Activated naive CD8-positive, alpha-beta T cell treated with anti-CD3 and anti-CD28 coated beads for 36 hours (primary cell): ENCODE measurements around the gene CCND1. TPM values are rescaled to one million over a fixed set of nuclear protein-coding genes. Genes with fewer than 3 reads are reported as not detected.
"Not testable (repeated sequence)": the region's sequence is repeated elsewhere in the genome, so short reads cannot be mapped to it uniquely, and the experiment has no call there.

ENCODE experiments used
- DNase-seq: peaks from one replicate; pipeline ENCODE4 v3.0.0; 2021
- H3K27ac Mint-ChIP-seq: one replicate; pipeline ENCODE4 v1.8.0; 2022; ENCODE audit warnings: mild to moderate bottlenecking, moderate library complexity, mixed read lengths
- H3K27me3 Mint-ChIP-seq: one replicate; pipeline ENCODE4 v1.8.0; 2022; ENCODE audit warnings: mild to moderate bottlenecking, mixed read lengths
- H3K36me3 Mint-ChIP-seq: one replicate; pipeline ENCODE4 v1.8.0; 2021; ENCODE audit warnings: mild to moderate bottlenecking, mixed read lengths
- H3K4me1 Mint-ChIP-seq: one replicate; pipeline ENCODE4 v1.8.0; 2021; ENCODE audit warnings: mixed read lengths
- H3K4me3 Mint-ChIP-seq: one replicate; pipeline ENCODE4 v1.8.0; 2022; ENCODE audit warnings: mild to moderate bottlenecking, moderate library complexity, mixed read lengths
- H3K9me3 Mint-ChIP-seq: one replicate; pipeline ENCODE4 v1.8.0; 2022; ENCODE audit warnings: mixed read lengths
- total RNA-seq, 2 experiments: library from RNA; stranded (reverse); gene quantifications; one replicate each; pipeline ENCODE4 v1.2.3, GENCODE V29; 2021

CCND1 gene
- total RNA-seq, 2 experiments from 2014 or later: 2.4 to 3.2 TPM

DNA sequence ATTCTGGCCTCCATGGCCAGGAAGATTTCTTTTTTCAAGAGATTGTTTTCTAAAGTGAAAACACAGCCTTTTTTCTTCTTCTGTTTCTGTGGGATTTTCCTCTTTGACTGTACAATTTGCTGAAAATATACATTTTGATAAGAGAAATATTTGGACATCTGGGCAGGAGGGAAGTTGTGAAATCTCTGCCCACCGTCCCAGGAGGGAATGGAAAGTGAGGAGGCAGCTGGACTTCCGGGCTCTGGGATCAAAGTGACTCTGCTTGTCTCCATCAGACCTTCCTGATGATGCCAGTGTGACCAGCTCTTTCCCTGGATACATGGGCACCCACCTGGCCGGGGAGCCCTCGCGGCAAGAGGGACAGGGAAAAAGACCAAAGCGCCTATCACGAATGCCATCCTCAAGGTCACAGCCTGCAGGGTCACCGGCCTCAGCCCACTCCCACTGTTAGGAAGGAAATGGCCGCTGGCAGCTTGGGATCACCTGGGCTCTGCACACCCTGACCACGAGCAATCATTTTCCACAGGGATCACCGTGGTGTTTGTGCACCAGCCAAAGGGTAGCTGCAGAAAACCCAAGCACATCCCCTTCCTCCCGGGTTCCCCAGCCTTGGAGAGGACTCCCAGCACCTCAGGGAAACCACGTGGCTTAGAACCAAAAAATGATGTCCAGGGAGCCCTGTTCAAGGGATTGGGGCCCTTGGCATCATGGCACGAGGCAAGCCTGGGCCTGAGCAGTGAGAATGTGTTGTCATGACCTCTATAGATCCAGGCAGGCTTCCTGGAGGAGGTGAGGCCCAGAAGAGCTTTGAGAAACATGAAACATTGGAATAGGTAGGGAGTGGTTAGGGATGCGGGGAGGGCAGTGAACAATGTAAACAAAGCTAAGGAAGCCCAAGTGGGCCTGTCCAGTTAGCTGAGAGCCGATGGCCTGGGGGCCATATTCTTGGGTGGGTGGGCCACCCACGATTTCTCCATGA is 29.1 kb upstream of the CCND1 start:
- no peak for DNase-seq
- Mint-ChIP-seq H3K27ac (no peak overlapping the region), H3K36me3 (no peaks in the 10 kb centered on the region), H3K9me3 (peaks cover 6% of the 10 kb centered on the region), H3K4me3 (no peak overlapping the region), H3K4me1 (no peaks in the 10 kb centered on the region), H3K27me3 (peaks cover 16% of the 10 kb centered on the region)

DNA sequence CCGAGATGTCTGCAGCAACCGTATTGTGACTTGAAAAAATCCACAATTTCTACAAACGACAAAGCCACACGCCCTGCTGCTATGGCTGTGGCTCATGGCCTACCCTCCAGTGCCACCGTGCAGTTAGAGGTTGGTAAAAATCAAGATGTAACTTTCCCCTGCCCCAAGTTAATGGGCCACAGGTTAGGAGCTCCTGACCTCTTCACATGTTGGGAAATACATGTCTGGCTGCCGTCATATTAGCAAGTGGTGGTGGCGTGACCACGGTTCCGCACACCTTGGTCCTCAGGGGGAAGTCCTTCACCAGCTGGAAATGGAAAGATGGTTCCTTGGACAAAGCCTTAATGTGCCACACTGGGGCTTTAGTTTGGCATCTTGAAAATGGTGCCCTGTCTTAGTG is 27.4 kb upstream of the CCND1 start:
- Mint-ChIP-seq H3K4me1 (no peaks in the 10 kb centered on the region), H3K27ac (no peak overlapping the region), H3K4me3 (no peak overlapping the region), H3K36me3 (no peaks in the 10 kb centered on the region), H3K27me3 (peaks cover 20% of the 10 kb centered on the region), H3K9me3 (peaks cover 2% of the 10 kb centered on the region)
- DNase-seq: no peak

DNA sequence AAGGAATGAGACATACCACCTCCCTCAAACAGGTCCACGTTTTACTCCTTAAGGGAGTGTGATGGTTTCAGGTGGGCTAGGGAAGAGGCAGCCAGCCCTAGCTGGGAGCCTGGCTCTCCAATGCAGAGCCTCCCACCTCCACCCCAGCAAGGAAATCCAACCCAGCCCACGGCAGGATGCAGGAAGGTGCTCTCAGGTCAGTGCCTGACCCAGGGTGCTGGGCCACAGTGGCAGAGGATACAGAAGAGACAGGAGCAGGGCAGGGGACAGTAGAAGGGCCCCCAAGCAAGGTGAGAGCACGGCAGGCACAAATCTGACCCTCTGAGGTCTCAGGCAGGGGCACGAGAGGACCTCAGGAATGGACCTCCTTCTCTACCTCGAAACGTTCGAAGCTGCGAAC is 26.9 kb upstream of the CCND1 start:
- H3K4me1 Mint-ChIP-seq: no peaks in the 10 kb centered on the region
- H3K27ac Mint-ChIP-seq: no peak overlapping the region
- no peaks in the 10 kb centered on the region for H3K36me3 Mint-ChIP-seq

DNA sequence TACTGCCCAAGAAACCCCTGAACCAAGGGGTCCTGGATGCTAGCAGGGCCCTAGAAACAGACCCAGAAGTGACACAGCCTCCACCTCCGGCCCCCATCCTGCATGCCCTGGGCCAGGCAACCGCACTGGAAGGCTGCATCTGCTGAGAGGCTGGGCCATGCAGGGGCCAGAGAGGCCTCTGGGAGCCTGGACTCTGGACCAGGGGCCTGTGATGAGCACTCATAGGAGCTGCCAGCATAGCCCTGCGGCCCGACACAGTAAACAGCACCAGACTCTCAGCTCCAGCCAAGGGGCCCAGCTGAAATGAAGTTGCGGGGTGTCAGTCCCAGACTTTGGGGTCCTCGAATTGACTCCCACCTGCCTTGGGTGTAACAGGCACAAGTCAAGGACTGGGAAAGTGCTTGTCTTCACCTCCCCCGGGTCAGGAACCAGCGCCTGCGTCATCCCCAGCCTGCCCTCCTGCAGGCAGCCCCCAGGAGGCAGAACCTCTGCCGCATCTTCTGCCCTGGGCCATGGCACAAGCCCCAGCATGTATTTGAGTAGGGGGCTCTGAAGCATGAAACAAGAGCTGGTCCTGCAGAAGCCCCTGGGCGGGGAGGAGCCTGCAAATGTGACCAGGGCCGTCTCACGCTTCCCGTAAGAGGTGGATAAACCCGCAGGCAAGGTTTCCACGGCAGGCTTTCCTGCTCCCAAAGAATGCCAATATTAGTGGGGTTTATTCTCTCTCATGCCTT is 25.2 kb upstream of the CCND1 start:
- Mint-ChIP-seq H3K4me1 (no peaks in the 10 kb centered on the region), H3K9me3 (no peaks in the 10 kb centered on the region), H3K27ac (no peak overlapping the region), H3K36me3 (no peaks in the 10 kb centered on the region), H3K4me3 (no peak overlapping the region), H3K27me3 (peaks cover 34% of the 10 kb centered on the region)
- no peak for DNase-seq

More for the DNA sequence above, 26.9 kb upstream of the CCND1 start:
- H3K27me3 Mint-ChIP-seq: peaks cover 24% of the 10 kb centered on the region
- H3K9me3 Mint-ChIP-seq: no peaks in the 10 kb centered on the region
- H3K4me3 Mint-ChIP-seq: no peak overlapping the region
- DNase-seq: no peak

DNA sequence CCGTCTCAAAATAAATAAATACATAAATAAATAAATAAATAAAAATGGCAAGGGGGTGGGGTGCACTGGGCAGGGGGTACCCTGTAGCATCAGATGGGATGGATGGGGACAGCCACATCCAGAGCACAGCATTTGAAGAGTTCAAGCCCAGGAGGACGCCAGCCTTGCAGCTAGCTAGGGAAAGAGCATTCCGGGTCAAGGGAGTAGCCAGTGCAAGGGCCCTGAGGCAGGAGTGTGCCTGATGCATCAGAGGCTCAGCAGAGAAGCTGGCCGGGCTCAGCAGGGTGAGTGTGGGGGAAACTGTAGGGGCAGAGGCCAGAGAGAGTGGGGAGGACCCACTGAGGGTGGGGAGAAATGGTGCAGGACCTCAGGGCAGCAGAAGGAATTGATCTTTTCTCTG is 23.7 kb upstream of the CCND1 start:
- Mint-ChIP-seq H3K27me3 (peaks cover 39% of the 10 kb centered on the region), H3K36me3 (no peaks in the 10 kb centered on the region), H3K27ac (no peak overlapping the region), H3K4me1 (no peaks in the 10 kb centered on the region), H3K4me3 (no peak overlapping the region), H3K9me3 (no peaks in the 10 kb centered on the region)
- DNase-seq: no peak

DNA sequence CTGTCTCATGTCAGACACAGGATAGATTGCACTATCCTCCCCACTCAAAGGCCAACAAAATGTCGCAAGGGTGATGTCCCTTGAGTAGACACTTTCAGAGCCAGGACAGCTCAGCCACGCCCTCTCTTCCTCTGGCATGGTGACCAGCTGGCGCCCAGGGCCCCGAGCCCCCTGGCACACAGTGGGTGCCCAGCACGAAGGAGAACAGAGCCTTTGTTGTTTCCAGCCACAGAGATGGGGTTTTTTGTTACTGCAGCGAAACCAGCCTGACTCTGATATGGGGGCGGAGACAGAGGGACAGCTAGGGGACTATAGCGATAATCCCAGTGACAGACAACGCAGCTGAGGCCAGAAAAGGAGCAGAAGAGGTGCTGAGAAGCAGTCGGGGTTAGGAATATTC is 23.3 kb upstream of the CCND1 start:
- Mint-ChIP-seq H3K4me1 (no peaks in the 10 kb centered on the region), H3K27ac (no peak overlapping the region), H3K4me3 (no peak overlapping the region)

DNA sequence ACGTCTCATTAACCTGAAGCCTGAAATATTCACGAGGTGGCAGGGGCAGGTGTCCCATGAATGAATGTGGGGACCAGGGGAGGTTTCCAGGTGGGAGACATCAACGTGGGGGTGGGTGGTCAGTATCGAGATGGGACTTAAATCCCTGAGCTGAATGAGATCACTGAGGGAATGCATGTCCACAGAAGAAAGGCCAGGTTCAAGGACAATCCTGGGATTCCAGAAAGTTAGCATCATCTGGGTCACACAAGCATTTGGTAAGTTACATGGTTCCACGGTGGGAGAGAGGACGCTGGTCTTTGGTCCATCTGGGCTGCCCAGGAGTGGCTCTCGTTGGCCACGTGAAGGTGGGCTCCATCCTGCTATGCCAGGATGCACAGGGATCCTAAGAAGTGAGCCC is 22.7 kb upstream of the CCND1 start:
- DNase-seq: no peak
- H3K4me1 Mint-ChIP-seq: no peaks in the 10 kb centered on the region
- H3K4me3 Mint-ChIP-seq: no peak overlapping the region
- H3K36me3 Mint-ChIP-seq: no peaks in the 10 kb centered on the region
- H3K27me3 Mint-ChIP-seq: peaks cover 37% of the 10 kb centered on the region
- H3K9me3 Mint-ChIP-seq: no peaks in the 10 kb centered on the region
- no peak overlapping the region for H3K27ac Mint-ChIP-seq

More for the DNA sequence above, 23.3 kb upstream of the CCND1 start:
- H3K9me3 Mint-ChIP-seq: no peaks in the 10 kb centered on the region
- no peak for DNase-seq
- H3K27me3 Mint-ChIP-seq: peaks cover 37% of the 10 kb centered on the region
- H3K36me3 Mint-ChIP-seq: no peaks in the 10 kb centered on the region

DNA sequence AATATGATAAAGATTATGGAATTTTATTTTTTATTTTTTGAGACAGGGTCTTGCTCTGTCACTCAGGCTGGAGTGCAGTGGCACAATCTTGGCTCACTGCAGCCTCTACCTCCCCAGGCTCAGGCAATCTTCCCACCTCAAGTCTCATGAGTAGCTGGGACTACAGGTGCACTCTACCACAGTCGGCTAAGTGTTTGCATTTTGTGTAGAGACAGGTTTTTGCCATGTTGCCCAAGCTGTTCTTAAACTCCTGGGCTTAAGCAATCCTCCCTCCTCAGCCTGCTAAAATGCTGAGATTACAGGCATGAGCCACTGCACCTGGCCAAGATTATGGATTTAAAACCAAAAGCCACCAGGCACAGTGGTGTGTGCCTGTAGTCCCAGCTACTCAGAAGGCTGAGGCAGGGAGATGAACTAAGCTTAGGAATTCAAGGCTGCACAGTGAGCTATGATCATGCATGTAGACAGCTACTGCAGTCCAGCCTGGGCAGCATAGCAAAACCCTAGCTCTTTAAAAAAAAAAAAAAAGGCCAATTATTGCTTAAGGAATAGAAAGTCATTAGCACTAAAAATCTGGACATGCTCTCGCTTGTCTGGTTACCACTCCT is 20.2 kb upstream of the CCND1 start:
- Mint-ChIP-seq H3K27ac (no peak overlapping the region), H3K36me3 (no peaks in the 10 kb centered on the region), H3K4me3 (no peak overlapping the region), H3K9me3 (no peaks in the 10 kb centered on the region), H3K27me3 (peaks cover 50% of the 10 kb centered on the region), H3K4me1 (no peaks in the 10 kb centered on the region)
- DNase-seq: no peak

DNA sequence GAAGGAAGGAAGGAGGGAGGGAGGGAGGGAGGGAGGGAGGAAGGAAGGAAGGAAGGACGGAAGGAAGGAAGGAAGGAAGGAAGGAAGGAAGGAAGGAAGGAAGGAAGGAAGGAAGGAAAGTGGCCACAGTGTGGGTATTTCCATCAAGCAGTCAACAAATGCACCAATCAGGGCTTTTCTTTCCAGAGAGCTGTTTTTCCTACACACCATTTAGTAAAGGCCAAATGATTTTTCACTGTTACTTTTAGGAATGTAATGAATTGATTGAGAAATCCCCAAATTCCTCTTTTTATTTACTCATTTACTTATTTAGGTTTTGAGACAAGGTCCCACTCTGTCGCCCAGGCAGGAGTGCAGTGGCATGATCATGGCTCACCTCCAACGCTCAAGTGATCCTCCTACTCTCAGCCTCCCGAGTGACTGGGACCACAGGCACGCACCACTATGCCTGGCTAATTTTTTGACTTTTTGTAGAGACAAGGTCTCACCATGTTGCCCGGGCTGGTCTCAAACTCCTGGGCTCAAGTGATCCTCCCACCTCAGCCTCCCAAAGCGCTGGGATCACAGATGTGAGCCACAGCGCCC is 18.8 kb upstream of the CCND1 start:
- H3K4me1 Mint-ChIP-seq, H3K36me3 Mint-ChIP-seq, DNase-seq, H3K9me3 Mint-ChIP-seq, H3K27ac Mint-ChIP-seq, H3K4me3 Mint-ChIP-seq: not testable (repeated sequence)
- peaks cover 43% of the 10 kb centered on the region for H3K27me3 Mint-ChIP-seq

DNA sequence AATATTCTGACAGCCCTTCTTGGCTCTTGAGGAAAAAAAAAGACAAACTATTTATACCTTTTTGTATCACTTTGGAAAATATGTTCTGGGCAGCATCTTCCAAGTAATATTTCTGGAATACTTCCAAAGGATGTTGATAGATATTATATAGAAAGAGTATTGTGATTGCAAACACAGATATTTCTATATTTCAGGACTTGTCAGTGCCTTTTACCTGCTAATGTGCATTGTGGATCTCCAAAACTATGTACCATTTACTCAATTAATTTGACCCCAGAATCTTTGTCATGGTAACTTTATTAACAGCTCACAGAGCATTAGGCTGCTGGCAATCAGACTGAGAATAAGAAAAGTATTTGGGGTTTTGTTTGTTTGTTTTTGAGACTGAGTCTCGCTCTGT is 16.7 kb upstream of the CCND1 start:
- H3K27ac Mint-ChIP-seq: no peak overlapping the region
- no peaks in the 10 kb centered on the region for H3K9me3 Mint-ChIP-seq
- H3K4me1 Mint-ChIP-seq: no peaks in the 10 kb centered on the region
- no peaks in the 10 kb centered on the region for H3K36me3 Mint-ChIP-seq
- H3K4me3 Mint-ChIP-seq: no peak overlapping the region
- DNase-seq: no peak
- H3K27me3 Mint-ChIP-seq: peaks cover 31% of the 10 kb centered on the region

DNA sequence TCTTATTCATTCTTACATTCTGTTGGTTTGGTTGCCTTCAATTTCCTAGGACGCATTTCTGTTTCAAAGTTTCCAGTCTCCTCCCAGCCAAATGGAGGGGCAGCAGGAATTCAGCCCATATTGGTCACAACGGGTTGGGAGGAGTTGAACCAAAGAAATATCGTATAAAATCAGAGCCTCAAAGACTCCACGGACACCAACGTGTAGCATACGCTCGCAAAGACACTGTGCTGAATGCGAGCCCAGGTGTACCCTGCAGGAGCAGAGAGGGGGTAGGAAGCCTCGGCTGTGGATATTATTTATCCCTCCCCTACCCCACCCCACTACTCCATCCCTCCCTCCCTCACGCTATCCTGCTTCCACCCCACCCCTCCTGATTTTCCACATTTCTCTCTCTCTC is 15.5 kb upstream of the CCND1 start:
- peaks cover 1% of the 10 kb centered on the region for H3K36me3 Mint-ChIP-seq
- no peak overlapping the region for H3K27ac Mint-ChIP-seq
- peaks cover 28% of the 10 kb centered on the region for H3K27me3 Mint-ChIP-seq
- no peak for DNase-seq
- H3K4me3 Mint-ChIP-seq: no peak overlapping the region
- H3K4me1 Mint-ChIP-seq: no peaks in the 10 kb centered on the region
- H3K9me3 Mint-ChIP-seq: peaks cover 6% of the 10 kb centered on the region

DNA sequence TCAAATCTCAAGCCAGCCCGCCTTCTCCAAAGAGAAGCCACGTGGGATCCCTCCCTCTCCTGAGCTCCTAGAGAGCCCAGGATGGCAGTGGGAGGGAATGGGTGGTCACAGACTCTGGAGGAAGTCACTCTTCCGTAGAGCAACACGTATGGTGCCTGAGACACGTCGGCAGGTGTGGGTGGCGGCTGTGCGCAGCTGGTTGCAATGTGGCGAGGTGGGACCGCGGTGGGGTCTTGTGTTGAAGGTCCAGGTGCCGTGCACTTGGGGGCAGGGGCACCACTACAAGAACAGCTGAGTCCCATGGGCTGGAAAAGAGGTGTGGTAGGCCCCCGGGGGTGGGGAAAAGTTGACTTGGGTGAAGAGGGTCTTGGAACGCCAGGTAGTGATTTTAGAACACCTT is 13.4 kb upstream of the CCND1 start:
- DNase-seq: no peak
- peaks cover 21% of the 10 kb centered on the region for H3K27me3 Mint-ChIP-seq
- peaks cover 6% of the 10 kb centered on the region for H3K9me3 Mint-ChIP-seq
- H3K27ac Mint-ChIP-seq: no peak overlapping the region
- no peak overlapping the region for H3K4me3 Mint-ChIP-seq
- no peaks in the 10 kb centered on the region for H3K4me1 Mint-ChIP-seq
- peaks cover 1% of the 10 kb centered on the region for H3K36me3 Mint-ChIP-seq

DNA sequence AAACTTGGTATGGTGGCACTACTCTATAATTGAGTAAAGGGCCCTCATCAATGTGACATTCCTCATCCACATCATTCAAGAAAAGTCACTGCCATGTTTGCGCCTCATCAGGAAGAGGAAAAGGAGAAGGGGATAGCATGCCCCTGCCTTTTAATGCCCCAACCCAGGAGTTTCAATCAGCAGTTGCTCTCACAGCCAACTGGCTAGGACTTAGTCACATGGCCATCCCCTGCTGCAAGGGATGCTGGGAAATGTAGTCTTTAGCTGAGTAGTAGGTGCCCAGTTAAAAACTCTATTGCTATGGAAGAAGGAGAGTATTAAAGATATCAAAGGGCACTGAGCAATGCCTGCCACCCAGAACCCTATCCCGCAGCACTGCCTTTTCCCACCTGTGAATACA is 10.9 kb upstream of the CCND1 start:
- H3K36me3 Mint-ChIP-seq: peaks cover 1% of the 10 kb centered on the region
- H3K27ac Mint-ChIP-seq: no peak overlapping the region
- H3K4me1 Mint-ChIP-seq: no peaks in the 10 kb centered on the region
- no peak overlapping the region for H3K4me3 Mint-ChIP-seq
- H3K9me3 Mint-ChIP-seq: peaks cover 6% of the 10 kb centered on the region
- DNase-seq: no peak
- peaks cover 26% of the 10 kb centered on the region for H3K27me3 Mint-ChIP-seq

DNA sequence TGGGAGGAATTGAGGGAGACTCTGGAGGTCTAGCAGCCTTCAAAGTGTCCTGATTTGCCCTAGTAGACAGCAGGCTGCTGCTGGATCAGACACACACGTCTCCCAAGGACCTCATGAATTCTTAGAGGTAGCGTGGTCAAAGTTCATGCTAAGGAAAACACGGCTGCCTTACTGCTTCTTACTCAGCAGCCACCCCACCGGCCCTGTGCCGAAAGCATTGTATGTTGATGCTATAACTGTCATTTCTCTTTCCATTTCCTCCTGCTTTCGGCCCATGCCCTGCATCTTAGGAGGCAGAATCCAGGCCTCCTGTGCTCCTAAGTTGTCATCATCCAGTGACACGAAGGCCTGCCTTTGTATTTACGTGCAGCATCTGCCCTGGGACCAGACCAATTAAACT is 10.5 kb upstream of the CCND1 start:
- Mint-ChIP-seq H3K9me3 (peaks cover 6% of the 10 kb centered on the region), H3K27me3 (peaks cover 26% of the 10 kb centered on the region), H3K4me3 (no peak overlapping the region), H3K27ac (no peak overlapping the region), H3K4me1 (no peaks in the 10 kb centered on the region), H3K36me3 (peaks cover 1% of the 10 kb centered on the region)
- no peak for DNase-seq

DNA sequence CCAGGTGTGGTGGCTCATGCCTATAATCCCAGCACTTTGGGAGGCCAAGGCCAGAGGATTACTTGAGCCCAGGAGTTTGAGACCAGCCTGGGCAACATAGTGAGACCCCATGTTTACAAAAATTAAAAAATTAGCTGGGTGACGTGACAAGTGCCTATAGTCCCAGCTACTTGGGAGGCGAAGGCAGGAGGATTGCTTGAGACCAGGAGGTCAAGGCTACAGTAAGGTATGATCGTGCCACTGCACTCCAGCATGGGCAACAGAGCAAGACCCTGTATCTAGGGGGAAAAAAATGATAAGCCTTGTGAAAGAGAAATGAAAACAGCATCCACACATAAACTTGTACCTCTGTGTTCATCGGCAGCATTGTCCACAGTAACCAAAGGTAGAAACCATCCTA is 8.1 kb upstream of the CCND1 start:
- Mint-ChIP-seq H3K4me1 (peaks cover 3% of the 10 kb centered on the region), H3K27me3 (peaks cover 48% of the 10 kb centered on the region), H3K27ac (no peak overlapping the region)

More for the DNA sequence above, 8.1 kb upstream of the CCND1 start:
- Mint-ChIP-seq H3K36me3 (peaks cover 1% of the 10 kb centered on the region), H3K9me3 (peaks cover 6% of the 10 kb centered on the region), H3K4me3 (no peak overlapping the region)
- no peak for DNase-seq
